DND-41 (cell line): ENCODE data around the gene NDUFS1.

ENCODE experiments used
- ATAC-seq: fragments of 200-7000 bp; cut with Tn5 transposase; 3 replicates; pipeline ENCODE4 v1.9.1; 2021; ENCODE audit warnings: low read depth; ENCODE audit not compliant: insufficient read depth
- DNase-seq: peaks from one replicate; pipeline ENCODE4 v3.0.0-alpha.2; 2020
- H2AFZ ChIP-seq: 2 replicates; pipeline ENCODE4 v1.6.0; 2012; ENCODE audit warnings: low read depth, low read length
- H3K27ac ChIP-seq: 2 replicates; pipeline ENCODE4 v1.5.1; 2012; ENCODE audit warnings: low read length, inconsistent platforms
- H3K27me3 ChIP-seq: fragments of 200-600 bp; sonication (generic); 2 replicates; pipeline ENCODE4 v1.6.0; 2012; ENCODE audit warnings: low read length, mild to moderate bottlenecking, inconsistent platforms; ENCODE audit not compliant: insufficient read depth, poor library complexity
- H3K36me3 ChIP-seq: 2 replicates; pipeline ENCODE4 v1.5.1; 2012; ENCODE audit warnings: low read length, inconsistent platforms; ENCODE audit not compliant: insufficient read depth
- H3K4me1 ChIP-seq: 2 replicates; pipeline ENCODE4 v1.5.1; 2012; ENCODE audit warnings: mild to moderate bottlenecking, low read length; ENCODE audit not compliant: insufficient read depth
- H3K4me2 ChIP-seq: 2 replicates; pipeline ENCODE4 v1.6.0; 2012; ENCODE audit warnings: mild to moderate bottlenecking, moderate library complexity, low read length, inconsistent platforms; ENCODE audit not compliant: insufficient read depth
- H3K4me3 ChIP-seq, 2 experiments: fragments of 200-600 bp in 1 of 2; shearing (Covaris generic) in 1 of 2; 2 replicates each; pipeline ENCODE4 v1.5.1; 2012 to 2016; ENCODE audit warnings: inconsistent platforms in 2 of 2, low read length in 2 of 2, mild to moderate bottlenecking in 2 of 2, low read depth in 1 of 2, moderate library complexity in 1 of 2
- H3K79me2 ChIP-seq: 2 replicates; pipeline ENCODE4 v1.6.0; 2012; ENCODE audit warnings: low read length, inconsistent platforms; ENCODE audit not compliant: insufficient read depth
- H3K9ac ChIP-seq: 2 replicates; pipeline ENCODE4 v1.6.0; 2012; ENCODE audit warnings: low read depth, mild to moderate bottlenecking, inconsistent platforms, low read length, moderate library complexity
- H3K9me3 ChIP-seq: 2 replicates; pipeline ENCODE4 v1.5.1; 2012; ENCODE audit warnings: low read length, moderate library complexity, mild to moderate bottlenecking, inconsistent platforms; ENCODE audit not compliant: insufficient read depth, severe bottlenecking
- H4K20me1 ChIP-seq: 2 replicates; pipeline ENCODE4 v1.6.0; 2012; ENCODE audit warnings: low read length; ENCODE audit not compliant: insufficient read depth
- EZH2 ChIP-seq: IDR thresholded peaks from 3 replicates; pipeline ENCODE4 v1.6.1; 2012; ENCODE audit warnings: borderline replicate concordance, low read depth, mild to moderate bottlenecking, moderate library complexity, low read length, inconsistent platforms; ENCODE audit not compliant: severe bottlenecking
- TF ChIP-seq, protein P1 (sequence below): IDR thresholded peaks from 2 replicates; pipeline ENCODE4 v1.5.1; 2012; ENCODE audit warnings: borderline replicate concordance, low read length, moderate library complexity, mild to moderate bottlenecking; ENCODE audit not compliant: poor library complexity, severe bottlenecking; ENCODE audit errors: extremely low read depth

NDUFS1 gene

DNA sequence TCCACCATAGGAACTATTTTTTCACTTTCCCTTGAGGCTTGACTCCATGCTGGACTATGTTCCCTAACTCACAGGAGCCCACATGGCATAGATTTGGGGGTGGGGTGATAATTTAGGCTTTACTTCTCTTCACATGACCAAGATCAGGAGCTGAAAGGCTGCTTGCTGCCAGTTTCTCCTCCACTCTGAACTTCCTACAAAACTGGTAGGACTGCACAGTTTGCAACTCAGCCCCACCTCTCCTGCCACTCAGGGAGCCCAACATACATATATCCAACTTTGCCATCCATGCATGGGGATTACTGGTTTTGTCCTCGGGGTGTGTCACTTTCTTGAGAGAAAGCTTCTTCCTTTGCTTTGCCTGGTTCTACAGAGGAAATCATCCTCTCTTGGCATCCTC, 87.4 kb downstream of the NDUFS1 start:
- DNase-seq (no peak), ATAC-seq (no peak)
- peaks cover 87% of the 10 kb centered on the region for H3K79me2 ChIP-seq
- H3K4me3 ChIP-seq: no peak overlapping the region
- H3K4me1 ChIP-seq: no peaks in the 10 kb centered on the region
- H2AFZ ChIP-seq: no peak overlapping the region
- H3K27ac ChIP-seq: no peak overlapping the region
- no peak overlapping the region for H3K9ac ChIP-seq
- peaks cover 11% of the 10 kb centered on the region; the same call in 1 of the 2 replicates for H4K20me1 ChIP-seq
- H3K4me2 ChIP-seq: no peak overlapping the region
- H3K9me3 ChIP-seq: no peaks in the 10 kb centered on the region
- no peaks in the 10 kb centered on the region for H3K27me3 ChIP-seq
- 0 out of 2 replicates have a peak, but pooled peaks cover 2% of the 10 kb centered on the region for H3K36me3 ChIP-seq
- TF ChIP-seq, protein P1, sequence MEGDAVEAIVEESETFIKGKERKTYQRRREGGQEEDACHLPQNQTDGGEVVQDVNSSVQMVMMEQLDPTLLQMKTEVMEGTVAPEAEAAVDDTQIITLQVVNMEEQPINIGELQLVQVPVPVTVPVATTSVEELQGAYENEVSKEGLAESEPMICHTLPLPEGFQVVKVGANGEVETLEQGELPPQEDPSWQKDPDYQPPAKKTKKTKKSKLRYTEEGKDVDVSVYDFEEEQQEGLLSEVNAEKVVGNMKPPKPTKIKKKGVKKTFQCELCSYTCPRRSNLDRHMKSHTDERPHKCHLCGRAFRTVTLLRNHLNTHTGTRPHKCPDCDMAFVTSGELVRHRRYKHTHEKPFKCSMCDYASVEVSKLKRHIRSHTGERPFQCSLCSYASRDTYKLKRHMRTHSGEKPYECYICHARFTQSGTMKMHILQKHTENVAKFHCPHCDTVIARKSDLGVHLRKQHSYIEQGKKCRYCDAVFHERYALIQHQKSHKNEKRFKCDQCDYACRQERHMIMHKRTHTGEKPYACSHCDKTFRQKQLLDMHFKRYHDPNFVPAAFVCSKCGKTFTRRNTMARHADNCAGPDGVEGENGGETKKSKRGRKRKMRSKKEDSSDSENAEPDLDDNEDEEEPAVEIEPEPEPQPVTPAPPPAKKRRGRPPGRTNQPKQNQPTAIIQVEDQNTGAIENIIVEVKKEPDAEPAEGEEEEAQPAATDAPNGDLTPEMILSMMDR: no peak
- no peak for TF ChIP-seq EZH2

DNA sequence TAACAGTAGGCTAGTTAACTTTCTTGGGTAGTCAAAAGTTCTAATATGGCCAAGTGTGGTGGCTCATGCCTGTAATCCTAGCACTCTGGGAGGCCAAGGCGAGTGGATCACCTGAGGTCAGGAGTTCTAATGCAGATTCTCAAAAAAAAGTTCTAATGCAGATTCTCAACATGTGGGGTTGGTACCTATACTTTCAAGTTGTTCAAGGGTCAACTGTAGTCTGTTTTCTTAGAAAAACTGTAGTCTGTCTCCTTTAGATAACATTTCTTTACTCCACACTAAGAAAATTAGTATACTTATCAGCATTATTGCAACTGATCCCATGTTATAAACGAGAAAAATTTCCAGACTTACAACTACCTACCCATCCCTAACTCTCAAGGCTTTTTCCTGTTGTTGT, 89.8 kb downstream of the NDUFS1 start:
- DNase-seq (no peak), ATAC-seq (no peak)
- H3K79me2 ChIP-seq: peaks cover 84% of the 10 kb centered on the region

DNA sequence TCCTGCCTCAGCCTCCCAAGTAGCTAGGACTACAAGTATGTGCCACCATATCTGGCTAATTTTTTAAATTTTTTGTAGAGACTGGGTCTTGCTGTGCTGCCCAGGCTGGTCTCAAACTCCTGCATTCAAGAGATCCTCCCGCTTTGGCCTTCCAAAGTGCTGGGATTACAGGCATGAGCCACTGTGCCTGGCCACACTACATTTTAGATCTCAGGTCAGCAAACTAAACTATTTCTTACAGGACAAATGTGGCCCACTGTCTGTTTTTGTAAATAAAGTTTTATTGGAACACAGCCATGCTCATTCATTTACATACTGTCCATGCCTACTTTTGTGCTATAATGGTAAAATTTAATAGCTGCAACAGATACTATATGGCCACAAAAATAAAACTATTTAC, 91.0 kb downstream of the NDUFS1 start:
- Histone ChIP-seq H2AFZ (no peak overlapping the region), H4K20me1 (peaks cover 10% of the 10 kb centered on the region; the same call in 1 of the 2 replicates), H3K79me2 (peaks cover 82% of the 10 kb centered on the region), H3K27ac (no peak overlapping the region), H3K9ac (no peak overlapping the region), H3K4me2 (no peak overlapping the region), H3K27me3 (no peaks in the 10 kb centered on the region), H3K9me3 (no peaks in the 10 kb centered on the region), H3K36me3 (peaks cover 4% of the 10 kb centered on the region; the same call in 1 of the 2 replicates), H3K4me3 (no peak overlapping the region), H3K4me1 (no peaks in the 10 kb centered on the region)
- TF ChIP-seq, protein P1: no peak
- no peak for TF ChIP-seq EZH2
- DNase-seq (no peak), ATAC-seq (no peak)

More for the DNA sequence above, 89.8 kb downstream of the NDUFS1 start:
- Histone ChIP-seq H3K27ac (no peak overlapping the region), H3K4me2 (no peak overlapping the region), H4K20me1 (peaks cover 10% of the 10 kb centered on the region; the same call in 1 of the 2 replicates), H2AFZ (no peak overlapping the region), H3K36me3 (0 out of 2 replicates have a peak, but pooled peaks cover 2% of the 10 kb centered on the region), H3K9ac (no peak overlapping the region), H3K9me3 (no peaks in the 10 kb centered on the region), H3K4me1 (no peaks in the 10 kb centered on the region), H3K4me3 (no peak overlapping the region), H3K27me3 (no peaks in the 10 kb centered on the region)
- TF ChIP-seq EZH2: no peak
- TF ChIP-seq, protein P1: no peak
